Measurements from ENCODE around the gene CAMK2G. TPM values are rescaled to one million over a fixed set of nuclear protein-coding genes. Genes with fewer than 3 reads are reported as not detected.

The CAMK2G gene
- total RNA-seq, 1 donor from 2014 or later, result 36.6 TPM

GRCh38 chr10:73807471-73807870 is 66.9 kb downstream of the CAMK2G start:
- peaks cover 8% of the 10 kb centered on the region for H3K4me1 ChIP-seq
- H3K9me3 Mint-ChIP-seq, result no peaks in the 10 kb centered on the region
- H3F3A ChIP-seq (ENCODE audit: low read depth), result peaks cover 4% of the 10 kb centered on the region
- peaks cover 19% of the 10 kb centered on the region for H4K20me1 ChIP-seq (ENCODE audit: low read depth)
- H2AFZ ChIP-seq (replicated peaks), result no peak overlapping the region
- H3K79me2 ChIP-seq (ENCODE audit: low read depth), result peaks cover 8% of the 10 kb centered on the region
- no peak overlapping the region for H3K9ac ChIP-seq
- peaks cover 27% of the 10 kb centered on the region for H3K36me3 Mint-ChIP-seq
- H3K9me3 ChIP-seq (ENCODE audit: low read depth), result no peaks in the 10 kb centered on the region
- no peaks in the 10 kb centered on the region for H3K27me3 ChIP-seq
- no peak overlapping the region for H3K27ac Mint-ChIP-seq
- H3K4me3 Mint-ChIP-seq, result no peak overlapping the region
- H3K4me3 ChIP-seq, result no peak overlapping the region
- H3K36me3 ChIP-seq, result no peaks in the 10 kb centered on the region
- H3K4me1 Mint-ChIP-seq, result peaks cover 11% of the 10 kb centered on the region
- DNase-seq (ENCODE audit: low spot score), result no peak
- H3K27me3 Mint-ChIP-seq (ENCODE audit: insufficient read depth, low read depth), result peaks cover 8% of the 10 kb centered on the region
- TF ChIP-seq CTCF (IDR thresholded peaks at IDR 0.05), result no peak
- TF ChIP-seq EZH2phosphoT487 (IDR thresholded peaks at IDR 0.05), result no peak
- TF ChIP-seq EZH2 (IDR thresholded peaks at IDR 0.05), result no peak
- no peak overlapping the region for H3K4me2 ChIP-seq
- no peak overlapping the region for H3K27ac ChIP-seq

GRCh38 chr10:73806176-73806950 is 68.0 kb downstream of the CAMK2G start:
- Histone ChIP-seq H4K20me1 (ENCODE audit: low read depth) (peaks cover 19% of the 10 kb centered on the region), H3K36me3 (no peaks in the 10 kb centered on the region), H3K4me3 (no peak overlapping the region), H3F3A (ENCODE audit: low read depth) (no peaks in the 10 kb centered on the region), H2AFZ (replicated peaks) (no peak overlapping the region), H3K27ac (no peak overlapping the region), H3K4me2 (no peak overlapping the region), H3K79me2 (ENCODE audit: low read depth) (peaks cover 8% of the 10 kb centered on the region), H3K9ac (no peak overlapping the region), H3K27me3 (no peaks in the 10 kb centered on the region), H3K4me1 (peaks cover 4% of the 10 kb centered on the region), H3K9me3 (ENCODE audit: low read depth) (no peaks in the 10 kb centered on the region)
- Mint-ChIP-seq H3K4me1 (peaks cover 7% of the 10 kb centered on the region), H3K27me3 (ENCODE audit: insufficient read depth, low read depth) (peaks cover 8% of the 10 kb centered on the region), H3K4me3 (no peak overlapping the region), H3K9me3 (no peaks in the 10 kb centered on the region), H3K36me3 (peaks cover 27% of the 10 kb centered on the region), H3K27ac (no peak overlapping the region)
- no peak for DNase-seq (ENCODE audit: low spot score)
- TF ChIP-seq CTCF (IDR thresholded peaks at IDR 0.05) (no peak), EZH2 (IDR thresholded peaks at IDR 0.05) (no peak), EZH2phosphoT487 (IDR thresholded peaks at IDR 0.05) (no peak)

- Mint-ChIP-seq H3K36me3 (peaks cover 22% of the 10 kb centered on the region), H3K27ac (peak overlapping the region; percentile 10)
These were observed 70.6 kb downstream of the CAMK2G start for GRCh38 chr10:73803680-73804286.

More at GRCh38 chr10:73803680-73804286, 70.6 kb downstream of the CAMK2G start:
- H2AFZ ChIP-seq (replicated peaks), result no peak overlapping the region
- no peaks in the 10 kb centered on the region for H3K27me3 ChIP-seq
- no peak overlapping the region for H3K27ac ChIP-seq
- TF ChIP-seq EZH2 (IDR thresholded peaks at IDR 0.05), result no peak
- TF ChIP-seq EZH2phosphoT487 (IDR thresholded peaks at IDR 0.05), result no peak
- no peak for TF ChIP-seq CTCF (IDR thresholded peaks at IDR 0.05)
- H3K36me3 ChIP-seq, result no peaks in the 10 kb centered on the region
- H3K9me3 Mint-ChIP-seq, result no peaks in the 10 kb centered on the region
- H4K20me1 ChIP-seq (ENCODE audit: low read depth), result peaks cover 5% of the 10 kb centered on the region
- H3K9ac ChIP-seq, result no peak overlapping the region
- DNase-seq (ENCODE audit: low spot score), result no peak
- no peaks in the 10 kb centered on the region for H3F3A ChIP-seq (ENCODE audit: low read depth)
- no peaks in the 10 kb centered on the region for H3K79me2 ChIP-seq (ENCODE audit: low read depth)
- peaks cover 3% of the 10 kb centered on the region for H3K27me3 Mint-ChIP-seq (ENCODE audit: insufficient read depth, low read depth)
- H3K9me3 ChIP-seq (ENCODE audit: low read depth), result no peaks in the 10 kb centered on the region
- no peak overlapping the region for H3K4me3 Mint-ChIP-seq
- no peaks in the 10 kb centered on the region for H3K4me1 Mint-ChIP-seq
- no peak overlapping the region for H3K4me2 ChIP-seq
- no peaks in the 10 kb centered on the region for H3K4me1 ChIP-seq
- no peak overlapping the region for H3K4me3 ChIP-seq

All from neural progenitor cell (in vitro differentiated cells).